Choroid plexus epithelial cell (primary cell): Measurements from ENCODE around the gene CAPN14.
A peak's percentile ranks its signal among the peaks of the same experiment; 100 is the strongest.
"Not testable (repeated sequence)": the region's sequence is repeated elsewhere in the genome, so short reads cannot be mapped to it uniquely, and the experiment has no call there.

Source experiments
- DNase-seq: peaks from one replicate; pipeline ENCODE4 v3.0.0-alpha.2; 2010; ENCODE audit warnings: low read depth
- H3K4me3 ChIP-seq: 2 replicates; pipeline ENCODE4 v1.5.1; 2011; ENCODE audit warnings: low read depth, mild to moderate bottlenecking, control low read depth, low read length, moderate library complexity
- TF ChIP-seq, protein P1 (sequence below): conservative IDR thresholded peaks from 2 replicates; pipeline ENCODE4 v1.5.1; 2011; ENCODE audit warnings: low read depth, mild to moderate bottlenecking, control low read depth, inconsistent platforms, low read length, moderate library complexity

CAPN14 gene

DNA sequence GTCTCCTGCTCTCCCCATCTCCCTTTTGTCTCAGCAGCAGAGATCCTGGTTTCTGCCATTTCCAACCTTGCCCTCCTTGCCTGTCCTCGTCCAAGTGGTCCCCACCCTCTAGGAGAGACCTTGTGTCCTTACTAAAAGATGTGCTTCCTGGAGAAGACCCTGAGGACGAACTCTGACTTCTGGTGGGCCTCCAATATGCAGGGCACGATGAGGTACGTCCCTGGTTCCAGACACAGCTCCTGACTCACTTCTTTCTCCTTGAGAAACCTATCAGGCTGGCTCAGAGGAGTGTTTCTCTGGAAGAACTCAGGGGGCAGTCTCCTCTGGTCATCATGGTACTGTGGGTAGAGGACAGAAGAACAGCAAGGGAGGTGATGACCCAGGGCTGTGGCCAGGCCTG is 28.2 kb downstream of the CAPN14 start:
- no peak overlapping the region for H3K4me3 ChIP-seq
- DNase-seq, result no peak
- TF ChIP-seq, protein P1, sequence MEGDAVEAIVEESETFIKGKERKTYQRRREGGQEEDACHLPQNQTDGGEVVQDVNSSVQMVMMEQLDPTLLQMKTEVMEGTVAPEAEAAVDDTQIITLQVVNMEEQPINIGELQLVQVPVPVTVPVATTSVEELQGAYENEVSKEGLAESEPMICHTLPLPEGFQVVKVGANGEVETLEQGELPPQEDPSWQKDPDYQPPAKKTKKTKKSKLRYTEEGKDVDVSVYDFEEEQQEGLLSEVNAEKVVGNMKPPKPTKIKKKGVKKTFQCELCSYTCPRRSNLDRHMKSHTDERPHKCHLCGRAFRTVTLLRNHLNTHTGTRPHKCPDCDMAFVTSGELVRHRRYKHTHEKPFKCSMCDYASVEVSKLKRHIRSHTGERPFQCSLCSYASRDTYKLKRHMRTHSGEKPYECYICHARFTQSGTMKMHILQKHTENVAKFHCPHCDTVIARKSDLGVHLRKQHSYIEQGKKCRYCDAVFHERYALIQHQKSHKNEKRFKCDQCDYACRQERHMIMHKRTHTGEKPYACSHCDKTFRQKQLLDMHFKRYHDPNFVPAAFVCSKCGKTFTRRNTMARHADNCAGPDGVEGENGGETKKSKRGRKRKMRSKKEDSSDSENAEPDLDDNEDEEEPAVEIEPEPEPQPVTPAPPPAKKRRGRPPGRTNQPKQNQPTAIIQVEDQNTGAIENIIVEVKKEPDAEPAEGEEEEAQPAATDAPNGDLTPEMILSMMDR, result no peak

DNA sequence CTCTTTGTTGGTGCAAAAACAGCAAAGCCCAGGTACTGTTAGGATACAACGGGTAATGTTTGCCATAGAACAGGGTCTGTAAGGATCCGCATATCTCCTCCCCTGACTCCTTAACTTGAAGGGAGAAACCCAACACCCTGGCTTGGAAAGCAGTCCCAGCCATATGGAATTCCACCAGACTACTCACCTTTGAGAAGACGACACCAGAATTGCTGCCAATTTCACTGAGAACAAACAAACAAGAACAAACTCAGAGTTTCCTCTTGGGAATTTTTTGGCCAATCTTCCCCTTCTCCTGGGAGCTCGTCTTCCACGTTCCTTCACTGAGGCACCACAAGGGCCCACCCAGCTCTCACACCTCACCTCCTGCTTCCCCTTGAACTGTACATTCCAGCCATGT is 29.2 kb downstream of the CAPN14 start:
- TF ChIP-seq, protein P1, result no peak

DNA sequence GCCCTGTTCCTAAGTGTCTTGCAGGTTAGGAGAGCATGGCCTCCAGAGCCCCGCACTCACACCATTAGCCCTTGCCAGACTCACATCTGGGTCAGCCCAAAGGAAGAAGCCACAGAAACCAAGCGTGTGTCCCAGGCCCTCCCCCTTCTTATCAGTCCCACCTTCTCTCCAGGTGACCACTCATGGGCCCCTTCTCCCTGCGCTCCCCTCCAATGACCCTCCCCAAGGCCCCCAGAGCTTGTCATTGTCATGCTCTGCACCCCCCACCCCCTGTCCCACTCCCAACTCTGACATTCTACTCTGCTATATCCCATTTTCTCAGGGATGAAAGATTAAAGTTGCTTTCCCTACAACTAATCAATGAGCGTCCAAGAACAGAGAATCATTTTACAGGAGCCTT is 30.1 kb downstream of the CAPN14 start:
- no peak overlapping the region for H3K4me3 ChIP-seq
- no peak for DNase-seq
- TF ChIP-seq, protein P1, result no peak

More for the DNA sequence above, 29.2 kb downstream of the CAPN14 start:
- no peak overlapping the region for H3K4me3 ChIP-seq
- no peak for DNase-seq

DNA sequence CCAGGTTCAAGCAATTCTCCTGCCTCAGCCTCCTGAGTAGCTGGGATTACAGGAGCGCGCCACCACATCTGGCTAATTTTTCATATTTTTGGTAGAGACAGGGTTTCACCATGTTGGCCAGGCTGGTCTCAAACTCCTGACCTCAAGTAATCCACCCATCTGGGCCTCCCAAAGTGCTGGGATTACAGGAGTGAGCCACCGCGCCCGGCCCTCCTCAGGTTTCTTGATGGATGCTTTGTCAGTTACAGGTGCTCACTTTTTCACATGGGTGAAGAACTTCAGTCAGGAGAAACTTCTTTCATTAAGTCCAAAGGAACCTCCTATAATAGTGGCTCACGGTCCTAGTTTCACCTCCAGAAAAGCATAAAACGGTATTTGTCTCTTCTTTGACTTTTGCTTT is 33.3 kb downstream of the CAPN14 start:
- not testable (repeated sequence) for H3K4me3 ChIP-seq, DNase-seq

DNA sequence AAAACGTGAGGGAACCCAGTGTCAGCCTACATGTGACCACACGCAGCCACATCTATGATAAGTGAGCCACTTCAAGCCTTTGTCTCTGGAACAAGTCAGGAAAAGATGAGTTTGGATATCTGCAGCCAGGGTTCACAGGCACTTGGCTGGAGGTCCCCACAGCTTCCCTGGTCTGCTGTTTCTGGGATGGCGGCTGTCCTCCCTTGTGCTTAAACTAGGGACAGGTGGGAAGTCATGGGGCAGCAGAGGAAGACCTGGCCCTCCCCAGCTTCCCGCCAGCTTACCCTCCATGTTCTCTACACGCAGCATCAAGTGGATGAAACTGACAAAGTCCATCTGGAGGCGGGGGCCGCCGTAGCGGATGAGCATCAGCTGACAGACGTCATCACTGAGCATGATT is 40.6 kb downstream of the CAPN14 start:
- no peak for DNase-seq
- TF ChIP-seq, protein P1, result no peak
- no peak overlapping the region for H3K4me3 ChIP-seq

DNA sequence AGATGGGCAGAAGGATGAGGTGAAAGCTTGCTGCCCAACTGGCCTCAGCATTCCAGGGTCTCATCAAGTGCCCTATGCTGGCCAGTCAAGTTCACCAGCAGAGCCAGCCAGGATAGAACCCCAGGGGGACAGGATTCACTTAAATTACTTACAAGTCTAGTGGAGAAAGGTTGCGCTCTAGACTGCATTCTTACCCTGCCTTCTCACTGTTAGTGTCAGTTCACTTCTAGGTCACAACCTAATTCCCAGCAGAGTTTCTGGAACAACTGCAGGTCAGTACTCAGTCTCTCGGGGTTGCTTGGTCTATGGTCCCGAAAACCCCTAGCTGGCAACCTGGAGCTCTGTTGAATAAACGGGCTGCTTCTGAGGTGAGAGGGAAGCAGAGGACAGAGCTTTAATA is 46.2 kb downstream of the CAPN14 start:
- TF ChIP-seq, protein P1, result no peak
- no peak for DNase-seq
- no peak overlapping the region for H3K4me3 ChIP-seq

DNA sequence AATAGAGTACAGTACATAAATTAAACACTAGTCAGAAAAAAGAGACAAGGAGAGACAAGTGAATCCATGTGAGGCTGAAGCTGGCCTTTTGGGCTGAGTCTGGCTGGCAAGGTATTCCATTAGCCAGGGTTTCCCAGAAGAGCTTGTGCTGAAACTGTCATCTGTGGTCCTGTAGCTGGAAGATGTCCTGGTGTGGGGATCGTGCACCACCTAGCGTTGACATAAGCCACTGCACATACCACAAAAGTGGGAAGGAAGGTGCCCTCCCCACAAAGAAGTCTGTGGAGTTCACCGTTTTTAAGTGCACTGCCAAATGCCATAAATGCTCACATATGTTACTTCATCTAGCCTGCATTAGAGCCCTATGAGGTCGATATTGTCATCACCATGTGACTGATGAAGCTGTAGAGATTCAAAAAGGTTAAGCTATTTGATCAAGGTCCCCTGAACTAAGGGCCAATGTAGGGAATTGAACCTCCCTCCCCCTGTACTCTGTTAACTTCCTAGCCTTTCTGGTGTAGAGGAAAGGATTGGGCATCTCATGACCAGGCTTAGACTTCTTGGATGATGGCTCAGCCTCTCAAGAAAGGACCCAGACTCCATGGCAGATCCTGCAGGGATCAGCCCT is 47.1 kb downstream of the CAPN14 start:
- H3K4me3 ChIP-seq, result no peak overlapping the region
- DNase-seq, result peak; percentile 84
- TF ChIP-seq, protein P1, result peak; percentile 98
